Activated T-cell treated with anti-CD3 and anti-CD28 coated beads, Interleukin-2, amount 50 U/mL, for 48 hours (primary cell): ENCODE measurements around the gene LRRC43.

Experiments
- DNase-seq, 2 experiments: peaks; one replicate each; pipeline ENCODE4 v3.0.0-alpha.2; 2020

LRRC43 gene

GRCh38 chr12:122182887-122183587 lies at the start of gene LRRC43:
TSS of gene LRRC43 (plus strand) at chr12:122183123. CDS start at chr12:122183145, 22 bp downstream.
- peak; percentile 43 to 49 for DNase-seq

GRCh38 chr12:122133192-122133950 lies 49.6 kb upstream of the LRRC43 start:
- DNase-seq = no peak

- no peak for DNase-seq
These were observed 47.4 kb upstream of the LRRC43 start for GRCh38 chr12:122135437-122136031.

GRCh38 chr12:122137229-122137628 lies 45.7 kb upstream of the LRRC43 start:
- DNase-seq = no peak

GRCh38 chr12:122137681-122138080 lies 45.2 kb upstream of the LRRC43 start:
- no peak for DNase-seq

GRCh38 chr12:122138181-122138580 lies 44.7 kb upstream of the LRRC43 start:
- no peak for DNase-seq

GRCh38 chr12:122138616-122139015 lies 44.3 kb upstream of the LRRC43 start:
- DNase-seq = no peak

GRCh38 chr12:122139266-122139665 lies 43.7 kb upstream of the LRRC43 start:
- DNase-seq = no peak

GRCh38 chr12:122139941-122140340 lies 43.0 kb upstream of the LRRC43 start:
- no peak for DNase-seq

- no peak for DNase-seq
These were observed 42.3 kb upstream of the LRRC43 start for GRCh38 chr12:122140467-122141257.

GRCh38 chr12:122141911-122142725 lies 40.8 kb upstream of the LRRC43 start:
- no peak for DNase-seq

GRCh38 chr12:122142857-122143256 lies 40.1 kb upstream of the LRRC43 start:
- no peak for DNase-seq

- DNase-seq = no peak
These were observed 38.0 kb upstream of the LRRC43 start for GRCh38 chr12:122144885-122145284.

GRCh38 chr12:122145505-122146330 lies 37.2 kb upstream of the LRRC43 start:
- no peak for DNase-seq

GRCh38 chr12:122147514-122148290 lies 35.2 kb upstream of the LRRC43 start:
- DNase-seq = no peak

GRCh38 chr12:122148657-122149056 lies 34.3 kb upstream of the LRRC43 start:
- no peak for DNase-seq

- DNase-seq = no peak
These were observed 32.7 kb upstream of the LRRC43 start for GRCh38 chr12:122150127-122150681.

- DNase-seq = no peak
These were observed 30.2 kb upstream of the LRRC43 start for GRCh38 chr12:122152754-122153153.

- no peak for DNase-seq
These were observed 27.2 kb upstream of the LRRC43 start for GRCh38 chr12:122155705-122156104.

GRCh38 chr12:122158700-122159285 lies 24.1 kb upstream of the LRRC43 start:
- DNase-seq = no peak
